ENCODE measurements around the gene SYNPR. TPM values are rescaled to one million over a fixed set of nuclear protein-coding genes. Genes with fewer than 3 reads are reported as not detected.

The SYNPR gene
- polyA plus RNA-seq, 5 donors: 0.10 to 0.27 (median 0.25) TPM

GRCh38 chr3:63384382-63384781, 106.3 kb downstream of the SYNPR start:
- no peak for DNase-seq

GRCh38 chr3:63385629-63386028, 107.5 kb downstream of the SYNPR start:
- DNase-seq: no peak

- no peak for DNase-seq
Measured at GRCh38 chr3:63386568-63386967, 108.5 kb downstream of the SYNPR start.

GRCh38 chr3:63387568-63387967, 109.5 kb downstream of the SYNPR start:
- DNase-seq: no peak

GRCh38 chr3:63390710-63391230, 112.7 kb downstream of the SYNPR start:
- no peak for DNase-seq

GRCh38 chr3:63395960-63396359, 117.9 kb downstream of the SYNPR start:
- no peak for DNase-seq

- no peak for DNase-seq
Measured at GRCh38 chr3:63400246-63400860, 122.2 kb downstream of the SYNPR start.

GRCh38 chr3:63405882-63406281, 127.8 kb downstream of the SYNPR start:
- DNase-seq: no peak

GRCh38 chr3:63413523-63413922, 135.4 kb downstream of the SYNPR start:
- no peak for DNase-seq

GRCh38 chr3:63414607-63415006, 136.5 kb downstream of the SYNPR start:
- no peak for DNase-seq

- DNase-seq: no peak
Measured at GRCh38 chr3:63429905-63430304, 151.8 kb downstream of the SYNPR start.

GRCh38 chr3:63430875-63431274, 152.8 kb downstream of the SYNPR start:
- no peak for DNase-seq

- DNase-seq: no peak
Measured at GRCh38 chr3:63437858-63438257, 159.8 kb downstream of the SYNPR start.

- no peak for DNase-seq
Measured at GRCh38 chr3:63438826-63439371, 160.8 kb downstream of the SYNPR start.

- no peak for DNase-seq
Measured at GRCh38 chr3:63441262-63441661, 163.2 kb downstream of the SYNPR start.

- DNase-seq: no peak
Measured at GRCh38 chr3:63442918-63443317, 164.8 kb downstream of the SYNPR start.

GRCh38 chr3:63450023-63450422, 171.9 kb downstream of the SYNPR start:
- no peak for DNase-seq

- no peak for DNase-seq
Measured at GRCh38 chr3:63450634-63451363, 172.7 kb downstream of the SYNPR start.

GRCh38 chr3:63456901-63457300, 178.8 kb downstream of the SYNPR start:
- no peak for DNase-seq

- DNase-seq: no peak
Measured at GRCh38 chr3:63458405-63458804, 180.3 kb downstream of the SYNPR start.

- DNase-seq: no peak
Measured at GRCh38 chr3:63462732-63463131, 184.6 kb downstream of the SYNPR start.

- DNase-seq: no peak
Measured at GRCh38 chr3:63467392-63467791, 189.3 kb downstream of the SYNPR start.

- no peak for DNase-seq
Measured at GRCh38 chr3:63470745-63471144, 192.6 kb downstream of the SYNPR start.

Data from right lung (tissue), 5 donors.